ENCODE results near the gene CLEC3A. TPM values are rescaled to one million over a fixed set of nuclear protein-coding genes. Genes with fewer than 3 reads are reported as not detected.
"Not testable (repeated sequence)": the region's sequence is repeated elsewhere in the genome, so short reads cannot be mapped to it uniquely, and the experiment has no call there.

Gene CLEC3A
- total RNA-seq, 1 donor from 2014 or later, result not detected

- no peaks in the 10 kb centered on the region for H3K9me3 Mint-ChIP-seq
- DNase-seq (ENCODE audit: low spot score), result no peak
- H3K27ac Mint-ChIP-seq, result no peak overlapping the region
- no peaks in the 10 kb centered on the region for H3K36me3 Mint-ChIP-seq (ENCODE audit: low read depth)
- H3K4me1 Mint-ChIP-seq (ENCODE audit: low read depth), result no peaks in the 10 kb centered on the region
- intact Hi-C loops (cut with micrococcal nuclease), result no loop called here
- no peak overlapping the region for H3K4me3 Mint-ChIP-seq
- H3K27me3 Mint-ChIP-seq (ENCODE audit: insufficient read depth), result peaks cover 5% of the 10 kb centered on the region
Observed at GRCh38 chr16:78048319-78048718, 26.0 kb downstream of the CLEC3A start.

- no peaks in the 10 kb centered on the region for H3K4me1 Mint-ChIP-seq (ENCODE audit: low read depth)
- H3K27me3 Mint-ChIP-seq (ENCODE audit: insufficient read depth), result peaks cover 2% of the 10 kb centered on the region
- H3K27ac Mint-ChIP-seq, result no peak overlapping the region
- no peaks in the 10 kb centered on the region for H3K36me3 Mint-ChIP-seq (ENCODE audit: low read depth)
- DNase-seq (ENCODE audit: low spot score), result no peak
- intact Hi-C loops (cut with micrococcal nuclease), result no loop called here
- H3K4me3 Mint-ChIP-seq, result no peak overlapping the region
- no peaks in the 10 kb centered on the region for H3K9me3 Mint-ChIP-seq
Observed at GRCh38 chr16:78050734-78051400, 28.5 kb downstream of the CLEC3A start.

GRCh38 chr16:78057803-78058564 is 35.6 kb downstream of the CLEC3A start:
- no peak for DNase-seq (ENCODE audit: low spot score)
- Mint-ChIP-seq H3K9me3 (no peaks in the 10 kb centered on the region), H3K36me3 (ENCODE audit: low read depth) (no peaks in the 10 kb centered on the region), H3K4me3 (no peak overlapping the region), H3K4me1 (ENCODE audit: low read depth) (no peaks in the 10 kb centered on the region), H3K27ac (no peak overlapping the region), H3K27me3 (ENCODE audit: insufficient read depth) (no peaks in the 10 kb centered on the region)
- intact Hi-C loops (cut with micrococcal nuclease), result no loop called here

- H3K4me3 Mint-ChIP-seq; H3K27me3 Mint-ChIP-seq (ENCODE audit: insufficient read depth); H3K36me3 Mint-ChIP-seq (ENCODE audit: low read depth); DNase-seq (ENCODE audit: low spot score); H3K9me3 Mint-ChIP-seq; H3K27ac Mint-ChIP-seq; H3K4me1 Mint-ChIP-seq (ENCODE audit: low read depth); intact Hi-C loops (cut with micrococcal nuclease): not testable (repeated sequence)
Observed at GRCh38 chr16:78059806-78060205, 37.5 kb downstream of the CLEC3A start.

GRCh38 chr16:78060295-78060694 is 37.9 kb downstream of the CLEC3A start:
- peaks cover 5% of the 10 kb centered on the region for H3K27me3 Mint-ChIP-seq (ENCODE audit: insufficient read depth)

GRCh38 chr16:78060809-78061208 is 38.5 kb downstream of the CLEC3A start:
- Mint-ChIP-seq H3K4me1 (ENCODE audit: low read depth) (no peaks in the 10 kb centered on the region), H3K27me3 (ENCODE audit: insufficient read depth) (peaks cover 9% of the 10 kb centered on the region), H3K36me3 (ENCODE audit: low read depth) (no peaks in the 10 kb centered on the region), H3K27ac (no peak overlapping the region), H3K4me3 (no peak overlapping the region), H3K9me3 (no peaks in the 10 kb centered on the region)
- no peak for DNase-seq (ENCODE audit: low spot score)
- intact Hi-C loops (cut with micrococcal nuclease), result no loop called here

More at GRCh38 chr16:78060295-78060694, 37.9 kb downstream of the CLEC3A start:
- Mint-ChIP-seq H3K27ac (no peak overlapping the region), H3K36me3 (ENCODE audit: low read depth) (no peaks in the 10 kb centered on the region), H3K4me1 (ENCODE audit: low read depth) (no peaks in the 10 kb centered on the region), H3K4me3 (no peak overlapping the region), H3K9me3 (no peaks in the 10 kb centered on the region)
- DNase-seq (ENCODE audit: low spot score), result no peak
- intact Hi-C loops (cut with micrococcal nuclease), result no loop called here

GRCh38 chr16:78065319-78065718 is 43.0 kb downstream of the CLEC3A start:
- Mint-ChIP-seq H3K27ac (no peak overlapping the region), H3K36me3 (ENCODE audit: low read depth) (no peaks in the 10 kb centered on the region), H3K9me3 (no peaks in the 10 kb centered on the region), H3K4me3 (no peak overlapping the region), H3K4me1 (ENCODE audit: low read depth) (no peaks in the 10 kb centered on the region), H3K27me3 (ENCODE audit: insufficient read depth) (peaks cover 9% of the 10 kb centered on the region)
- intact Hi-C loops (cut with micrococcal nuclease), result no loop called here
- no peak for DNase-seq (ENCODE audit: low spot score)

GRCh38 chr16:78069913-78070312 is 47.6 kb downstream of the CLEC3A start:
- Mint-ChIP-seq H3K9me3 (no peaks in the 10 kb centered on the region), H3K36me3 (ENCODE audit: low read depth) (no peaks in the 10 kb centered on the region), H3K4me1 (ENCODE audit: low read depth) (no peaks in the 10 kb centered on the region), H3K27ac (no peak overlapping the region), H3K4me3 (no peak overlapping the region), H3K27me3 (ENCODE audit: insufficient read depth) (peaks cover 20% of the 10 kb centered on the region)
- intact Hi-C loops (cut with micrococcal nuclease), result no loop called here
- DNase-seq (ENCODE audit: low spot score), result no peak

- Mint-ChIP-seq H3K9me3 (no peaks in the 10 kb centered on the region), H3K36me3 (ENCODE audit: low read depth) (no peaks in the 10 kb centered on the region), H3K27me3 (ENCODE audit: insufficient read depth) (peaks cover 13% of the 10 kb centered on the region), H3K27ac (no peak overlapping the region), H3K4me1 (ENCODE audit: low read depth) (no peaks in the 10 kb centered on the region), H3K4me3 (no peak overlapping the region)
- DNase-seq (ENCODE audit: low spot score), result no peak
- intact Hi-C loops (cut with micrococcal nuclease), result no loop called here
Observed at GRCh38 chr16:78072275-78072674, 49.9 kb downstream of the CLEC3A start.

- H3K36me3 Mint-ChIP-seq (ENCODE audit: low read depth), result no peaks in the 10 kb centered on the region
- intact Hi-C loops (cut with micrococcal nuclease), result no loop called here
- peaks cover 13% of the 10 kb centered on the region for H3K27me3 Mint-ChIP-seq (ENCODE audit: insufficient read depth)
- H3K27ac Mint-ChIP-seq, result no peak overlapping the region
- no peak for DNase-seq (ENCODE audit: low spot score)
- H3K4me3 Mint-ChIP-seq, result no peak overlapping the region
- no peaks in the 10 kb centered on the region for H3K9me3 Mint-ChIP-seq
- H3K4me1 Mint-ChIP-seq (ENCODE audit: low read depth), result no peaks in the 10 kb centered on the region
Observed at GRCh38 chr16:78075800-78076199, 53.5 kb downstream of the CLEC3A start.

- DNase-seq (ENCODE audit: low spot score), result no peak
- no peaks in the 10 kb centered on the region for H3K4me1 Mint-ChIP-seq (ENCODE audit: low read depth)
- H3K36me3 Mint-ChIP-seq (ENCODE audit: low read depth), result no peaks in the 10 kb centered on the region
- peaks cover 2% of the 10 kb centered on the region for H3K27me3 Mint-ChIP-seq (ENCODE audit: insufficient read depth)
- H3K4me3 Mint-ChIP-seq, result no peak overlapping the region
- H3K27ac Mint-ChIP-seq, result no peak overlapping the region
- intact Hi-C loops (cut with micrococcal nuclease), result no loop called here
- no peaks in the 10 kb centered on the region for H3K9me3 Mint-ChIP-seq
Observed at GRCh38 chr16:78081341-78081740, 59.0 kb downstream of the CLEC3A start.
